Activated CD4-positive, CD25-positive, alpha-beta regulatory T cell treated with anti-CD3 and anti-CD28 coated beads, Interleukin-2, amount 50 U/mL, for 16 hours (primary cell): ENCODE results near the gene RABGGTA.

Experiments
- DNase-seq: peaks from one replicate; pipeline ENCODE4 v3.0.0-alpha.2; 2020; ENCODE audit warnings: low read depth, low spot score

RABGGTA gene

DNA sequence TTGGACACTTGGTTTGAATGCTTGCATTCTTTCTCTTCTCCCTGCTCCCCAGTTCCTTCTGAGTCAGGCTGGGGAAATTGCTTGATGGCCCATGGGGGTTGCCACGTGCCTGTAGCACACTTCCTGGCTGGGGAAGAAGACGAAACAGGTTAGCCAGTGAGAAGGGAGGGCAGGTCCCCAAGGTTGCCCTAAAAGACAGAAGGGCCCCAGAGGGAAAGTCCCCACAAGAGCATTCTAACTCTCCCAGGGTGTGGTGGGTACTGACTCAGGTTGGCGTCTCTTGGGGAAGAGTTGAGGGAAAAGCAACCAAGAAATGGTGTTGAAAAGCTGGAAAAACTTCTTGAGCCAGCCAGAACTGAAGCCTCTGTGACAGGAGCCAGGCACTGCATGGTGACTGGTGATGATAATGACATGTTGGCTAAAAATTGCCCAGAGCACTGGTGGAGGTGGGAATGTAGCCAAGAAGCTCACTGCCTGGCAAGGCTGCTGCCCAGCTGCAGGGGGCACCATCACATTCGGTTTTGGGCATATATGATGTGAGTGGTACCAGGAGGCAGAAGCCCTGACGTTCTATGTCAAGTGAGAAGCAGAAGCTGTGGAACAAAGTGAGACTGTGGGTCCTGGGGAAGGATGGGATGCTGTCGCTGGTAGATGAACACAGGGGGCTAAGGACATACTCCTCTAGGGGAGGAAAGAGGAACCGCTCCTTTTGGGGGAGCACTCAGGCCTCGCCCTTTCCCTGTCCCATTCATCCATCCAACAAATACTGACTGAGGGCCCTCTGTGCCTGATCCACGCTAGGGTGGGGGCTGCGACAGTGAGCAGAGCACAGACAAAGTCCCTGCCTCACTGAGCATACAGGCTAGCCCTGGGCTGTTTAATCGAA lies 8.1 kb upstream of the RABGGTA start:
- DNase-seq, result no peak

DNA sequence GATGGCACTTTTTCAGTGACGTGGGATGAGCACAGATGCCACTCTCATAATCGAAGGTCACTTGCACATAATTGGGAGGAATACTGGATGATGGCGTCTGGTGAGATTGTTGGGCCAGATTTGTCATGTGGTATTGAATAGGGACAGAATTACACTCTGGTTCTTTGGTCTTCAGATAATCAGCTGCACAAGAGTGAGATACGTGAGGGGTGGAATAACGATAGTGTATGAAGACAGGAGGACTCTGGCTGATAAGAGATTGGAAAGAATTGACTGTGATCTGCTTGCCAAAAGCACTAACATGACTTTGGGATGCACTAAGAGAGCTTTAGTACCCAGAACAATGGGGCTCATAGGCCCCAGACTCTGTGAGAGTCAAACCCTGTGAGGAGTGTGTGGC lies 7.0 kb upstream of the RABGGTA start:
- DNase-seq, result no peak

DNA sequence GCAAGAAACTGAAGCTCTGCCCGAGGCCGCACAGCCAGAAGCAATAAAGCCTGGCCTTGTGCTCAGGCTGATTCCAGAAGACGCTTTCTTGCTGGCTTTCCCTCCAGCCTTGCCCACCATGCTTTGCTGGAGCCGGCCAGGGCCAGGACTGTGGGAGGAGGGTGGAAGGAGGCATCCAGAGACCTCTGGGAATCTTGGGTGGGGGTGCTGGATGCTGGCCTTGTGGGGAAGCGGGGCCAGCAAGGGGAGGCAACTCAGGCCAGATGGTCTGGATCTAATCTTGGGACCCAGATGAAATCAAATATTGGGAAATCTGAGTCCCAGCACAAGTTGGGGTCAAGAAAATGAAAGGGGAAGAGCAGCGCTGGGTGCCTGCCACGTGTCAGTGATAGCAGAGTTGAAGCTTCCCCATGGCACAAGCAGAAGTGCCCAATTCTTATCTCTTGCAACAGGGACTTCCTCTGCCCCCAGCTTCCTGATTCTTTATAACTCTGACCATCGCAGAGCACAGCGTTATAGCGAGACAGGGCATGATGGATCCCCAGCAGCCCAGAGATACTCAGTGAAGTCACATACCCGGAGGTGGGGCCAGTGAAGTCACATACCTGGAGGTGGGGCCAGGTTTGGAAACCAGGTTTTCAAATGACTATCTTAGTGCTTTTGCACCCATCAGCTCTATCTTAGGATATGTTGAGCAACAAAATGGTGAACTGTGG lies 6.4 kb upstream of the RABGGTA start:
- DNase-seq, result no peak

DNA sequence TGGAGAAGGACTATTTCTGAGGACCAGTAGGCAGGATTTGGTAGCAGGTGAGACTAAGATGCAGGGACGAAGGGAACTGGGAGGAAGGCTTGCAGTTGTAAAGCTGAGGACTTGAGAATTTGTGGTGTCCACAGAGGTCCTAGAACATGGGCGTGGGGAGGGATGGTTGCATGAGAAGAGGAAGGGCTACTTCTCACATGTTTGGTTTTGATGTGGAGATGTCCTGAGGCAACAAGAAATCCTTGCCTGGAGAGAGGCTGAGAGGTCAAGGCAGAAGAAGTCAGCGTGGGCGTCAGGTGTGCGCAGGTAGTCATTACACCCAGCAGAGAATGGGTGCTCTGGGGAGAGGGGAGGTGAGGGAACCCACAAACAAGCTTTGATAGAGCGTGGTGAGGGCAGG lies 5.7 kb upstream of the RABGGTA start:
- no peak for DNase-seq

DNA sequence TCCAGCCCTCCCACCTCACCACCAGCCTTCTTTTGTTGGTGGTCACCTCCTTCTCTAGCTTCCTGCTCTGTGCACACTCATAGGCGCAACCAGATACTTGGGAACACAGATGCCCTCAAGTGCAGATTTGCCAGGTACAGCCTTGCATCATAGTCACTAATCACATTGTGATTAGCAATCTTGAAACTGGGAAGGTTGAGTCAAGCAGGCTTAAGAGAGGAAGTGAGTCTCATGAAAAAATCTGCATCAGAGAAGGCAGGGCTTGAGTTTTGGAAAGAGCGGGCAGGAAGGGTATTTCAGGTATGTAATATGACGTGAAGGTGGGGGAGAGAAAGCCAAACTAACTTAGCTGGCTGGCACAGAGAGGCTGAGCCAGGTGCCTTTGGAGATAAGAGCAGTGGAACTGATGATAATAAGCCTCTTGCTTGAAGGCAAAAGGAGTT lies 2.7 kb upstream of the RABGGTA start:
- no peak for DNase-seq

DNA sequence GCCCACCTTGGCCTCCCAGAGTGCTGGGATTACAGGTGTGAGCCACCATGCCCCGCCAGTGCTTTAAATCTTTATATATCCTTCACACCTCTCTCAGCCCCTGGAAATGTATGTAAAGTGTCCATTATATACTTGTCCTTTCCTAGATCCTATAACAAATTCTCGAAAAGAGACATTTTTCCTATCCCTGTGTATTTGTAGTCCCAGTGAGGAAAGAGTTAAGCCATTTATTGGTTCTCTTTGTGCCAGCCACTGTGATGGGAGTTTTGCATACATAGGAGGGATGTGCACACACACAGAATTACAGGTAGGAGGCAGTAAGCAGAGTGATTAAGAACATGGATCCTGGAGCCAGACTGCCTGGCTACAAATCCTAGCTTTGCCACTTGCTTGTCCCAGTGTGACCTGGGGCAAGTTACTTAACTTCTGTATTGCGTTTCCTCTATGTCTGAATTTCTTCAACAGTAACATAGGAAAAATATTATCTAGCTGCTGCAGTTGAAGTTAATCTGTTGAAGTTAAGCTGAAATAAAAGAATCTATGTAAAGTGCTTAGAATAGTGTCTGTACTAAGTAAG lies 2.1 kb upstream of the RABGGTA start:
- DNase-seq, result no peak

DNA sequence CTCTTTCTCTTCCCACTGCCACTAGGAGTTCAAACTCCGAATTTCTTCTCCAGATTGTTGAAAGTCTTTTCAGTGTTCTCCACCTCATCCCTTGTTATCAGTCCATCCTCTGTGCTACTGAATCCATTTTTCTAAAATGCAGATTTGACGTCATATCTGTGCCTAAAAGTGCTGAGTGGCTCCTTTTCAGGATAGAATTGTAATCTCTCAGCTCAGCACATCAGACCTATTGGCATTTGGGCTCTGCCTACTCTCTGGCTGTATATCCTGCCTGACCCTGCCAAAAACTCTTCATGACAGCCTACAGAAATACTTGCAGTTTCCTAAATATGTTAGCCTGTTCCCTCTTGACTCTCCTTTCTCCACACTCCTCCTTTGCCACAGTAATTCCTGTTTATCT lies 1.1 kb upstream of the RABGGTA start:
- DNase-seq, result no peak

DNA sequence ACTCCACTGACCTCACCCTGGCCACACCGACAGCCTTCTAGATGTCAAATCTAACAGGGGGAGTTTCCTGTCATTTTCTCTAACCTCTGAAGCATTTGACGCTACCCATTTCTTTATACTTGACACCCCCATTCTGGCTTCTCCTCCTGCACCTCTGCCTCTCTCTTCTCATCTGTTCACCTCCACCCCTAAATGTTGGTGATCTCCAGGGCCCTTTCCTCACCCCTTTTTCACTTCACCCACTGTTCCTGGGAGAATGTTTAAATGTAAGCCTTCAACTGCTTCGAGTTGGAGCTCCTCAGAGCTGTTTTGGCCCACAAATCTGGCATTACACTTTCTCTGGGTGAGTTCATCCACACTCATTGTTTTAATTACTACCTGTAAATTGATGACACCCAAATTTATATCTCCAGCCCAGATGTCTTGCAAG lies 452 bp upstream of the RABGGTA start:
- DNase-seq, result no peak

DNA sequence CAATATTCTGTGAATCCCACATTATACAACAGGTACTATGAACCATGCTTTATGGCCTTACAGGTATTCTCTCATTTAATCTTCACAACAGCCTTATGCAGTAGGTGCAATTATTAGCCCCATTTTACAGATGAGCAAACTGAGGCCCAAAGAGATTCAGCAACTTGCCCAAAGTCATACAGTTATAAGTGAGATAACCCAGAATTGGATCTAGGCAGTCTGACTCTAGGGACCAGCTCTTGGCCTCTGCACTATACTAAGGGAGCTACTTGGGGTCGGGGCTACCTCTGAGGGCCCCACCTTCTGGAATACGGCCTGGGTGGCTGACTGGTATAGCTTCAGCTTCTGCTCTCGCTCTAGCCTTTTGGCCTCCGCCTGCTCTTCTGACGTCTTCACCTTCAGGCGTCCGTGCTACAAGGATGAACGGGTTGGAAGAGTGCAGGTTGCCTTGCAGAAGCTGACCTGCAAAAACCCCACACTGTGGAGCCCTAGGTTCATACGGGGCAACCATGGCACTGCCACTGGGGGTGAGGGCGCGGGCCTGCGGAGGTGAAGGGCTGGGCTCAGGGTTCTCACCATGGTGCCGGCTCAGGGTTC lies 762 bp downstream of the RABGGTA start:
- DNase-seq, result no peak

DNA sequence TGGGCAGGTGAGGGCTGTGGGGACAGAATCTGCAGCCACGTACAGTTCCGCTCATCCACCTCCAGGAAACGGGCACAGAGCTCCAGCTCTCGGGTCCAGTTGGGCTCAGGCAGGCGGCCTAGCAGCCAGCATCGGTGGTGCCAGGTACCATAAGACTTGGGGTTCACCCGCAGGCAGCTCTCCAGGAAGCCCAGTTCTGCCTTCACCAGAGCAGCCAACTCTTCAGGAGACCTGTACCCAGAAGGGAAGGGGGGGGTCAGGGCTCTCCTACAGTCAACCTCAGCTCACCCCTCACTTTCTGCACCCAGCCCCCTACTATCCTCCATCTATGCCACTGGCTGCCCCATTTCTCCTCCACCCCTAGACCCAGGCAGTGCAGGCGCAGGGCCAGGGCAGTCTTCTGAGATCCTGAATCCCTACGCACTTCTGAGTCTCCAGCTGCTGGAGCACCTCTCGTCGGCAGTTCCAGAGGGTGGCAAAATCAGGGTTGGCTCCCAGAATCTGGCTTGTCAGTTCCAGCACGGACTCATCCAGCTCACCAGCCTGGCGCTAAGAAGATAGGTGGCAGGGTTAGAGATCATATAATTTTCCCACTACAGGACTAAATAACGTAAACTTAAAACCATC lies 1.4 kb downstream of the RABGGTA start:
- DNase-seq, result no peak

DNA sequence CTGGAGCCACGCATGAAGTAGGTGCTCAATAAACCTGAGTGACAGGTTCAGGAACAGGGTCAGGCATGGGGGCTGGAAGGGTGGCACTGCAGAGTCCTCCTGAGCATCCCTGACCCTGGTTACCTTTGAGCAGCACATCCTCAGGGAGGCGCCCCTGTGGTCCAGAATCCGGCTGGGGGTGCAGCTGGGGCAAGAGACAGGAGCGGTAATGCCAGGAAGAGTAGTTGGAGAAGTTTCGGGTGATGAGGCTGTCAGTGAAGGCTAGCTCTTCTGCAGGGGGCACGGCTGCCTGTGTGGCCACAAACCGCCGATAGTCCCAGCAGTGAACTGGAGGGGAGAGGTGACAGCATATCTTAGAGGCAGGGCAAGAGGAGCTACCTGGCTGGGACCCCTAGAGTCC lies 2.0 kb downstream of the RABGGTA start:
- no peak for DNase-seq

DNA sequence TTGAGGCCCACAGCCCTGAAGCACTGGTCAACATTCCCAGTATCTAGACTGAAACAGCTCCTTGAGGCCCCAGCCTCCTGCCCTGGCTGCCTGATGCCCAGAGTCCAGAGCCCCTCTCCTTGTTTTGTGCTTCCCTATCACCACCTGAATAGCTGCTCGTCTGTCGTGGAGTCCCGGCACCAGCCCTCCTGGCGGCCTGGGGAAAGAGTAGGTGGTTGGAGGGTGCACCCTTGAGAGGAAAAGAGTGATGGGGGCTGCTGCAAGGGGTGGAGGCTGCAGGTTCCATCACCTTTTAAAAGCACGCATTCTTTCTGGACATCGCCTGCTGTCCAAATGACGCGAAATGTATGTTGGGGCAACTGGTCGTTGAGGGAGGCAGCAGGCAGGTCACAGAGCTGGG lies 3.2 kb downstream of the RABGGTA start:
- no peak for DNase-seq

DNA sequence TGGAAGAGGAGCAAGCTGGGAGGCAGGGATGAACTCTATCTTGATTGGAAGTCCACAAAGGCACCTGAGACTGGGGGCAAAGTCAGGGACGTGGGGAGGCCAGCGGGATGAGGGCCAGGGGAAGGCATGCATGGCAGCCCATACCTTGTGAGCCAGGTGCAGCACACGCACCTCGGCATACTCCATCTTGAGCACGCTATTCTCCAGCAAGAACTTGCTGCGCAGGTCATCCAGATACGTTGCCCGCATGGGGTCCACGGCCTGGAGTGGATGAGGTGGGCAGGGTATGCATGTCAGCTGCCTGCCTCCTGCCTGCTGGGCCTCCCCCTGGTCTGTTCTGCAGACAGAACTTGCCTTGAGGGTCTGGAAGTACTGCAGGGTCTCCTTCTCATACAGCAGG lies 3.9 kb downstream of the RABGGTA start:
- DNase-seq, result no peak

DNA sequence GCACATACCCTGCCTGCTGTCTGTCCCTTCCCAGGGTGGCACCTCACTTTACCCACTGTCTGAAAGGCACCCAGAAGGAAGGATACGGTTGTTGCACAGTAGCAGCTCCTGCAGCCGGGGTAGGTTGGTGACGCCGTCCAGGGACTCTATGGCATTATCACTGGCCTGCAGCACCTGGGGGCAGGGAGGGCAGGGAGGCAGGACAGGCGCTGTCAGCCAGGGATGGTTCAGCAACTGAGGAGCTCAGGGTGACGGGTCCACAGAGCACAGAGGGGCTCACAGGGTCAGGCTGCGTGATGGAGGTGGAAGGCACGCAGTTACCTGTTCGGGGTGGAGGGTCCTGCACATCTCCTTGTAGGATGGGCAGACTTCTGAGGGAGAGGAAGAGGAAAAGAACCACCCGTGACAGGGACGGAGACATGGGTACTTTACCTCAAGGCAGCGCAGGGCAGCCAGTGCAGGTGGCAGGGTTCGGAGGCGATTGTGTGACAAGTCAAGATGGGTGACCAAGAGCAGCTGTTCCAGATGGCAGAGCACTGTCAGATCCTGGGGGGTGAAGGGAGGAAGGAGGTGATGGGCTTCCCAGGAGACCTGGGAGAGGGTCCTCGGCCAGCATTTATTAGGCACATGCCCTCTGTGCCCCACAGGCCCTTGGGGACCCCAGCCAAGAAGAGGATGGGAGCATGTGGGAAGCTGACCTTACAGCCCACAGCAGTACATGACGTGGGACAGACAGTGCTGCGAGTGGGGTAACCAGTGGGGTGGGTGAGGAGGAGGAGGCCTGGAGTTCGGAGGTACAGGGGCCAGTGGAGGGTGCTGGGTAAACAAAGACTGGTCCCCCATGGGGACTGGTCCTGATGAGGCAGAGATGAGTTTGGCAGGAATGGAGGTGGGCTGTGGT lies 4.8 kb downstream of the RABGGTA start:
- no peak for DNase-seq

DNA sequence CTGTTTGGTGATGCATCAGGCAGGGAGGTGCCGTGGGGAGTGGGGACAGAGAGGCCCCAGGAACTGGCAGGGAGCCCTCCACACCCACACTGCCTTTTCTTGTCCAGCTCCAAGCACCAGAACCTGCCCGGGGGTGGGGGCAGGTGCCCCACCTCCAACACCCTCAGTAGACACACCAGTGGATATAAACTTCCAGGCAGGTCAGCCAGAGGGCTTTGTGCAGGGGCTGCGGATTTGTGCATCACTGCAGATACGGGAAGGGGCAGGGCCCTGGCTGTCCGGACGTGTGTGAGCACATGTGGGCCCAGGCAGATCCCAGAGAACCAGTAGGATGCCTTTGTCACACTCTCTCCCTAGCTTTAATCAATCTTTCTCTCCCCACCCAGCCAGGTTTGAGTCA lies 7.1 kb downstream of the RABGGTA start:
- DNase-seq, result no peak

DNA sequence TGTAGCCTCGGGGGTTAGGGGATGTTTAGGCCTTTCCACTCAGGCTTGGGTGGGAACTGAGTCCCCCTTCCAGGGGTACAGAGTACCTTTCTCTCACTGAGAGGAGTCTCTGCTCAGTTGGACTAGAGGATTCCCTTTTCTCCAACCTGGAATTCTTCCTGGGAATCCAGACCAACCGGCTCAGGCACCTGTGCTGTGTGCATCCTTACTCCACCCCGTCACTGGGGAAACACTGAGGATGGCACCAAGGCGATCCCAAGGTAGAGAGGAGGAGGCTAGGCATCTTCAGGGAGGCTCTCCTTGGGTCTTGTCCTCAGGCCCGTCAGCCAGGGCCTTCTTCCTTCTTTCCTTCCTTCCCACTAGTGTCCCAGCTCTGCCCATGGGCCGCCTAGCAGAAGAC lies 7.5 kb downstream of the RABGGTA start:
- DNase-seq, result no peak

DNA sequence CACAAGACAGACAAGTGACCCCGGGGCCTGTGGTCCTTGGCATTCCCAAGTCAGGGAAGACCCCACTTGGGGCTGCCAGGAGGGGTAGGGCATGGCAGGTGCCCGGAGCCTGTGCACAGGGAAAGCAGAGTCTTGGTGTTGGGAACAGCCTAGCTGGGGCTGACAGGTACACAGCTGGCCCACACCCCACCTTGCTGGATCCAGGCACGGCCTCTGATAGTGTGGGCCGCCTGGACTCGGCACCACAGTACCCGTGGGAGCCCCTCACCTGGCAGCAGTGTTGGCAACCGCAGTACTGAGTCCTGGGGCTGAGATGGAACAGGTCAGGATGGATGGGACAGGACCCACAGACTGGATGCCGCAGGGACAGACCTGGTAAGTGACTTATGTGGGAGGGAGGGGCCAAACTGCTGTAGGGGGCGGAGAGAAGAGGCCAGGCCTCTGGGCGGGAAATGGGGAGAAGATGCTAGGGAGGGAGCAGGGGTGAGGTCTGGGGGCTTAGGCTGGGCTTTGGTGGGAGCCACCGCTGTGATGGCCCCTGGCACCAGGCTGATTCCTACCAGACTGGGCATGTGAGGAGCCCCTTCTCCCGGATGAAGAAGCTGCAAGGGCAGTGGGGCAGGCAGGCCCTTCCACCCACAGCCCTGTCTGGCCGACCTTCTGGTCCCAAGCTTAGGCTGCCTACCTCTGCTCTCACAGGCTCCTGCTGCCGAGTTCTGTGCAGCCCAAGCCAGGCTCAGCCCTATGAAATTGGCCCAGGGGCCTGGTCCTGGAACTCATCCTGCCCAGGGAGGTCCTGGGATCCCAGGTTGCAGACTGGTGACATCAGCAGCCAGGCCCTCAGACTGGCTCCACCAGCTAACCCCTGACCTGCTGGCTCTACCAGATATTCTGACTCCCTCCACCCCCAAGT lies 8.3 kb downstream of the RABGGTA start, which contains the start of gene TGM1:
TGM1 (minus strand) TSS at position 357 of the 913 bp plus-strand sequence. CDS start 825 bp downstream, outside the sequence.
- no peak for DNase-seq

DNA sequence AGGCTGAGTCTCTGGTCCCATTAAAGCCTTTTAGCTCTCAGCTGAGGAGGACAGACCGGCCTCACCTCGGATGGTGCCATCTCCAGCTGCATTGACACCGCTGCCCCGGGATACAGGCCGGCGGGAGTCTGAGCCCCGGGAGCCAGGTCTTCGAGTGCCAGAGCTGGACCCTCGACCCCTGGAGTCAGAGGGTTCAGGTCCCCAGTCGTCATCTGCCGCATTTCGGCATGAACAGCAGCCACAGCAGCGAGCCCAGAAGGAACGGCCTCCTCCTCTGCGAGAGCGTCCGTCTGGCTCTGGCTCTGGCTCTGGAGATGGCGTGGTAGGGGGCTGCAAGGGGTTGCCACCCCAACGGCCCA lies 9.4 kb downstream of the RABGGTA start:
- DNase-seq, result no peak

DNA sequence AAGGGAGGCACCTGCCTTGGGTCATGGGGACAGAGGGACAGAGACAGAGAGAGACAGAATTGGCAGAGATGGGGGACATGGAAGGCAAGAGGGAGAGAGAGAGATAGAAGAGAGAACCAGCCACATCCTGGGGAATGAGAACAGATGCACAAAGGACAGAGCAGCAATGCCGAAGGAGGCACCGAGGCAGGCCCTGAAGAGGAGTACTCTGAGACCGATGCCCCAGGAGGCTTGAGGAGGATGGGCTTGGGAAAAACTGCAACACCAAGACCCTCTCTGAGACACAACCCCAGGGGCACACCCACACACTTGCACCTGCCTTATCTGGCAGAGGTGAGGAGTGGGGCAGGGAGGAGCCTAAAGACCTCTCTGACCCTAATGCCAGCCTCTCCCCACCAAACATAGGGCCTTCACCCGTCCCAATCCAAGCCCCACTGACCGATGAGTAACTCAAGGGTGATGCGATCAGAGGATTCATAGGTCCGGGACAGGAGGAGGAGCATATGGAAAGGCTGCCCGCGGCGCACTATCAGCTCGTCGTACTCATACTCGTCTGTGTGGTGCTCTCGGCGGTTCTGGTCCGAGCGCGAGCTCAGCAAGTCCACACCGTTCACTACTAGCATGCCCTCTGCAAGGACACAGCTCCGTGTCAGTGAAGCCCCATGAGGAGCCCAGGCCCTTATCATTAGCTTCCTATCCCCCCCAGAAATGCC lies 10.0 kb downstream of the RABGGTA start:
- no peak for DNase-seq
